ENCODE data around the gene C1GALT1.
"Not testable (repeated sequence)": the region's sequence is repeated elsewhere in the genome, so short reads cannot be mapped to it uniquely, and the experiment has no call there.

C1GALT1 gene

GRCh38 chr7:7231865-7232264, 49.5 kb downstream of the C1GALT1 start:
- DNase-seq (ENCODE audit: insufficient read length, low spot score) (no peak), FAIRE-seq (no peak)

- FAIRE-seq, result no peak
- DNase-seq (ENCODE audit: insufficient read length, low spot score), result no peak
These were observed 53.0 kb downstream of the C1GALT1 start for GRCh38 chr7:7235347-7235746.

- DNase-seq (ENCODE audit: insufficient read length, low spot score), result no peak
- FAIRE-seq, result no peak
These were observed 53.7 kb downstream of the C1GALT1 start for GRCh38 chr7:7236041-7236440.

GRCh38 chr7:7237201-7237977, 55.0 kb downstream of the C1GALT1 start:
- peak; percentile 54 for FAIRE-seq
- DNase-seq (ENCODE audit: insufficient read length, low spot score), result no peak

- DNase-seq (ENCODE audit: insufficient read length, low spot score), result no peak
These were observed 55.6 kb downstream of the C1GALT1 start for GRCh38 chr7:7237978-7238267.

GRCh38 chr7:7239346-7239745, 57.0 kb downstream of the C1GALT1 start:
- no peak for FAIRE-seq
- no peak for DNase-seq (ENCODE audit: insufficient read length, low spot score)

More at GRCh38 chr7:7237978-7238267, 55.6 kb downstream of the C1GALT1 start:
- no peak for FAIRE-seq

- DNase-seq (ENCODE audit: insufficient read length, low spot score), result no peak
- no peak for FAIRE-seq
These were observed 60.6 kb downstream of the C1GALT1 start for GRCh38 chr7:7242899-7243298.

GRCh38 chr7:7245233-7245632, 62.9 kb downstream of the C1GALT1 start:
- DNase-seq (ENCODE audit: insufficient read length, low spot score), result not testable (repeated sequence)
- peak; percentile 76 for FAIRE-seq

GRCh38 chr7:7246223-7246622, 63.9 kb downstream of the C1GALT1 start:
- FAIRE-seq (no peak), DNase-seq (ENCODE audit: insufficient read length, low spot score) (no peak)

GRCh38 chr7:7247658-7248057, 65.3 kb downstream of the C1GALT1 start:
- DNase-seq (ENCODE audit: insufficient read length, low spot score) (no peak), FAIRE-seq (no peak)

- DNase-seq (ENCODE audit: insufficient read length, low spot score) (no peak), FAIRE-seq (no peak)
These were observed 67.5 kb downstream of the C1GALT1 start for GRCh38 chr7:7249814-7250213.

GRCh38 chr7:7251742-7252141, 69.4 kb downstream of the C1GALT1 start:
- DNase-seq (ENCODE audit: insufficient read length, low spot score) (no peak), FAIRE-seq (no peak)

GRCh38 chr7:7254319-7254718, 72.0 kb downstream of the C1GALT1 start:
- FAIRE-seq (no peak), DNase-seq (ENCODE audit: insufficient read length, low spot score) (no peak)

- DNase-seq (ENCODE audit: insufficient read length, low spot score) (no peak), FAIRE-seq (no peak)
These were observed 72.6 kb downstream of the C1GALT1 start for GRCh38 chr7:7254908-7255307.

GRCh38 chr7:7256731-7257274, 74.5 kb downstream of the C1GALT1 start:
- no peak for FAIRE-seq

GRCh38 chr7:7257899-7258692, 75.8 kb downstream of the C1GALT1 start:
- no peak for DNase-seq (ENCODE audit: insufficient read length, low spot score)
- no peak for FAIRE-seq

More at GRCh38 chr7:7256731-7257274, 74.5 kb downstream of the C1GALT1 start:
- DNase-seq (ENCODE audit: insufficient read length, low spot score), result no peak

- FAIRE-seq (no peak), DNase-seq (ENCODE audit: insufficient read length, low spot score) (no peak)
These were observed 79.5 kb downstream of the C1GALT1 start for GRCh38 chr7:7261863-7262262.

- FAIRE-seq (no peak), DNase-seq (ENCODE audit: insufficient read length, low spot score) (no peak)
These were observed 81.2 kb downstream of the C1GALT1 start for GRCh38 chr7:7263297-7264230.

- FAIRE-seq (no peak), DNase-seq (ENCODE audit: insufficient read length, low spot score) (no peak)
These were observed 82.1 kb downstream of the C1GALT1 start for GRCh38 chr7:7264306-7265040.
